ENCODE measurements around the gene IFFO2. TPM values are rescaled to one million over a fixed set of nuclear protein-coding genes. Genes with fewer than 3 reads are reported as not detected.

IFFO2 gene
- total RNA-seq, 1 experiment from 2014 or later = 15.6 TPM

DNA sequence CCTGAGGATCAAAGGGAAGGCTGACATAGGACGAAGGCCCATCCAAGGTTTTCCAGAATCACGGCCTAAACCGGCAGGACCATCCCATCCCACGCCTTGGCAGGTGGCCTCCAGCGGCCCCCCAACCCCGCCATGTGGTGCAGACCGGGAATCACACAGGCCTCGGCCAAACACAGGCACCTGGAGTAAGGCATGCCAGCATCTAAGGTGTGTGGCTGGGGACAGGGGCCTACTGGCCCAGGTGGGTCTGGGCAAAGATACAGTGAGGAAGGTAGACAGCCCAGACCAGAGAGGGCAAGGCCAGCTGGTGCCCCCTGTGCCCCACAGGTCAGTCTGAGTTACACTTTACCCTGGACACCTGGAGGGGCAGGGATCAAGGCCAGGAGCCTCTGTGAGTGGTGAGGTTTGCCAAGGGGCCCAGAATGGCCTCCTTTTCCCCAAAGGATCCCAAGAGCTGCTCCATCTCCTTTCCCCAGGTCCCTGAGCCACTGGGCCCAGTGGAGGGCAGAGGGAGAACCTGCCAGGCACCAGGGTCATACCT lies 84.3 kb downstream of the IFFO2 start:
- no peaks in the 10 kb centered on the region for H4K20me1 ChIP-seq (ENCODE audit: insufficient read depth)
- no peak overlapping the region for H2AFZ ChIP-seq (ENCODE audit: low read depth, low read length, poor library complexity, severe bottlenecking)
- no peaks in the 10 kb centered on the region for H3K36me3 ChIP-seq (ENCODE audit: control insufficient read depth in 1 of 2, insufficient read depth in 2 of 2, low read length in 2 of 2)
- H3K4me1 ChIP-seq (ENCODE audit: control insufficient read depth in 1 of 2, insufficient read depth in 2 of 2, low read length in 2 of 2) = peaks cover 0 to 6% of the 10 kb centered on the region in 2 experiments; a peak in 1 of 4 replicates
- BruUV-seq (replicated peaks) = no TSS peak
- H3K27ac ChIP-seq (ENCODE audit: low read depth, low read length) = no peak overlapping the region
- no peak overlapping the region for H3K9ac ChIP-seq (ENCODE audit: low read length)
- no peak for DNase-seq (ENCODE audit: low read depth, low spot score)
- no peaks in the 10 kb centered on the region for H3K27me3 ChIP-seq (ENCODE audit: insufficient read depth, low read length)
- TF ChIP-seq POLR2A (IDR thresholded peaks at IDR 0.05; ENCODE audit: borderline replicate concordance, extremely low read depth, insufficient read depth, insufficient read length) (no peak), ZFX (IDR thresholded peaks at IDR 0.05) (no peak), SRF (IDR thresholded peaks at IDR 0.05; ENCODE audit: low read depth) (no peak), POLR2AphosphoS5 (IDR thresholded peaks at IDR 0.05; ENCODE audit: low read depth, low read length) (no peak), EZH2phosphoT487 (IDR thresholded peaks at IDR 0.05; ENCODE audit: borderline replicate concordance) (no peak), JUND (IDR thresholded peaks at IDR 0.05) (no peak), ATF3 (IDR thresholded peaks at IDR 0.05) (no peak), YY1 (IDR thresholded peaks at IDR 0.05; ENCODE audit: extremely low read depth, insufficient replicate concordance, low read depth, low read length) (no peak)
- TF ChIP-seq, protein P1, sequence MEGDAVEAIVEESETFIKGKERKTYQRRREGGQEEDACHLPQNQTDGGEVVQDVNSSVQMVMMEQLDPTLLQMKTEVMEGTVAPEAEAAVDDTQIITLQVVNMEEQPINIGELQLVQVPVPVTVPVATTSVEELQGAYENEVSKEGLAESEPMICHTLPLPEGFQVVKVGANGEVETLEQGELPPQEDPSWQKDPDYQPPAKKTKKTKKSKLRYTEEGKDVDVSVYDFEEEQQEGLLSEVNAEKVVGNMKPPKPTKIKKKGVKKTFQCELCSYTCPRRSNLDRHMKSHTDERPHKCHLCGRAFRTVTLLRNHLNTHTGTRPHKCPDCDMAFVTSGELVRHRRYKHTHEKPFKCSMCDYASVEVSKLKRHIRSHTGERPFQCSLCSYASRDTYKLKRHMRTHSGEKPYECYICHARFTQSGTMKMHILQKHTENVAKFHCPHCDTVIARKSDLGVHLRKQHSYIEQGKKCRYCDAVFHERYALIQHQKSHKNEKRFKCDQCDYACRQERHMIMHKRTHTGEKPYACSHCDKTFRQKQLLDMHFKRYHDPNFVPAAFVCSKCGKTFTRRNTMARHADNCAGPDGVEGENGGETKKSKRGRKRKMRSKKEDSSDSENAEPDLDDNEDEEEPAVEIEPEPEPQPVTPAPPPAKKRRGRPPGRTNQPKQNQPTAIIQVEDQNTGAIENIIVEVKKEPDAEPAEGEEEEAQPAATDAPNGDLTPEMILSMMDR (IDR thresholded peaks at IDR 0.05 in 2 of 3, conservative IDR thresholded peaks at IDR 0.05 in 1 of 3; ENCODE audit: borderline replicate concordance in 1 of 3, insufficient read depth in 1 of 3, low read depth in 2 of 3, low read length in 2 of 3) = no peak
- TF ChIP-seq, protein P2, sequence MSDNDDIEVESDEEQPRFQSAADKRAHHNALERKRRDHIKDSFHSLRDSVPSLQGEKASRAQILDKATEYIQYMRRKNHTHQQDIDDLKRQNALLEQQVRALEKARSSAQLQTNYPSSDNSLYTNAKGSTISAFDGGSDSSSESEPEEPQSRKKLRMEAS (IDR thresholded peaks at IDR 0.05) = no peak
- ChIA-PET POLR2A (no interaction called here), RAD21 (ENCODE audit: low non-redundant PET in 1 of 2, low total read pairs in 2 of 2, uncharacterized antibody in 2 of 2, unreplicated experiment in 2 of 2) (no interaction called here), CTCF (no interaction called here)
- intact Hi-C loops (cut with micrococcal nuclease) = no loop called here
- H3K79me2 ChIP-seq (ENCODE audit: insufficient read depth, low read length) = no peaks in the 10 kb centered on the region
- H3K4me3 ChIP-seq (replicated peaks in 1 of 2; ENCODE audit: low read depth in 1 of 2, low read length in 2 of 2) = no peak overlapping the region
- H3K9me2 ChIP-seq (ENCODE audit: insufficient read depth) = no peaks in the 10 kb centered on the region
- no peak for ATAC-seq
- no peak overlapping the region for H3K4me2 ChIP-seq (ENCODE audit: low read length)
- H3K9me3 ChIP-seq (ENCODE audit: control insufficient read depth in 1 of 2, insufficient read depth in 1 of 2, low read depth in 1 of 2, low read length in 2 of 2) = no peaks in the 10 kb centered on the region
